ENCODE results near the gene CCR9.
"Not testable (repeated sequence)": the region's sequence is repeated elsewhere in the genome, so short reads cannot be mapped to it uniquely, and the experiment has no call there.

CCR9 gene

GRCh38 chr3:45885979-45886705 is at the start of gene CCR9:
TSS of gene CCR9 (plus strand) at chr3:45886543. CDS start at chr3:45894934, 8,391 bp downstream.
- no peak for DNase-seq (ENCODE audit: low read depth in 3 of 3, low spot score in 1 of 3)

- no peak for DNase-seq (ENCODE audit: low read depth in 3 of 3, low spot score in 1 of 3)
Observed at GRCh38 chr3:45838466-45838865, 47.9 kb upstream of the CCR9 start.

GRCh38 chr3:45841420-45841756 is 45.0 kb upstream of the CCR9 start:
- no peak for DNase-seq (ENCODE audit: low read depth in 3 of 3, low spot score in 1 of 3)

- DNase-seq (ENCODE audit: low read depth in 3 of 3, low spot score in 1 of 3), result peak; percentile 66 to 71 (median 69)
Observed at GRCh38 chr3:45841757-45842491, 44.4 kb upstream of the CCR9 start, which contains the start of gene LZTFL1. TSS of gene LZTFL1 (minus strand) at chr3:45842119. CDS start at chr3:45841991, 128 bp downstream.

GRCh38 chr3:45842851-45843625 is 43.3 kb upstream of the CCR9 start:
- DNase-seq (ENCODE audit: low read depth in 3 of 3, low spot score in 1 of 3), result no peak

GRCh38 chr3:45844616-45845015 is 41.7 kb upstream of the CCR9 start:
- no peak for DNase-seq (ENCODE audit: low read depth in 3 of 3, low spot score in 1 of 3)

GRCh38 chr3:45848392-45848791 is 38.0 kb upstream of the CCR9 start:
- DNase-seq (ENCODE audit: low read depth in 3 of 3, low spot score in 1 of 3), result no peak

- DNase-seq (ENCODE audit: low read depth in 3 of 3, low spot score in 1 of 3), result no peak
Observed at GRCh38 chr3:45852828-45853227, 33.5 kb upstream of the CCR9 start.

GRCh38 chr3:45856323-45856722 is 30.0 kb upstream of the CCR9 start:
- DNase-seq (ENCODE audit: low read depth in 3 of 3, low spot score in 1 of 3), result not testable (repeated sequence)

- not testable (repeated sequence) for DNase-seq (ENCODE audit: low read depth in 3 of 3, low spot score in 1 of 3)
Observed at GRCh38 chr3:45857024-45857423, 29.3 kb upstream of the CCR9 start.

- DNase-seq (ENCODE audit: low read depth in 3 of 3, low spot score in 1 of 3), result no peak
Observed at GRCh38 chr3:45858809-45859543, 27.4 kb upstream of the CCR9 start.

GRCh38 chr3:45860481-45860880 is 25.9 kb upstream of the CCR9 start:
- DNase-seq (ENCODE audit: low read depth in 3 of 3, low spot score in 1 of 3), result no peak

GRCh38 chr3:45861043-45861719 is 25.2 kb upstream of the CCR9 start:
- DNase-seq (ENCODE audit: low read depth in 3 of 3, low spot score in 1 of 3), result no peak

GRCh38 chr3:45864760-45865519 is 21.4 kb upstream of the CCR9 start:
- no peak for DNase-seq (ENCODE audit: low read depth in 3 of 3, low spot score in 1 of 3)

- no peak for DNase-seq (ENCODE audit: low read depth in 3 of 3, low spot score in 1 of 3)
Observed at GRCh38 chr3:45865563-45865962, 20.8 kb upstream of the CCR9 start.

GRCh38 chr3:45868213-45868612 is 18.1 kb upstream of the CCR9 start:
- DNase-seq (ENCODE audit: low read depth in 3 of 3, low spot score in 1 of 3), result no peak

- no peak for DNase-seq (ENCODE audit: low read depth in 3 of 3, low spot score in 1 of 3)
Observed at GRCh38 chr3:45868650-45869049, 17.7 kb upstream of the CCR9 start.

- DNase-seq (ENCODE audit: low read depth in 3 of 3, low spot score in 1 of 3), result no peak
Observed at GRCh38 chr3:45869638-45870037, 16.7 kb upstream of the CCR9 start.

- DNase-seq (ENCODE audit: low read depth in 3 of 3, low spot score in 1 of 3), result peak in 2 of 3 donors; percentile 38 to 40
Observed at GRCh38 chr3:45870099-45870498, 16.2 kb upstream of the CCR9 start.

- DNase-seq (ENCODE audit: low read depth in 3 of 3, low spot score in 1 of 3), result no peak
Observed at GRCh38 chr3:45871780-45872179, 14.6 kb upstream of the CCR9 start.
